GM19468 (cell line): ENCODE measurements around the gene PRR20E.
"Not testable (repeated sequence)": the region's sequence is repeated elsewhere in the genome, so short reads cannot be mapped to it uniquely, and the experiment has no call there.

Source experiments
- ATAC-seq: cut with Tn5 transposase; IDR thresholded peaks from one replicate; pipeline ENCODE4 v1.9.1; 2021; ENCODE audit warnings: mild to moderate bottlenecking, moderate library complexity, moderate number of reproducible peaks; ENCODE audit not compliant: unreplicated experiment; ENCODE audit errors: extremely low read depth

PRR20E gene

GRCh38 chr13:57166897-57167296 is at the start of gene PRR20E:
TSS of gene PRR20E (plus strand) at chr13:57167197. CDS start at chr13:57167584, 387 bp downstream.
- ATAC-seq: not testable (repeated sequence)

GRCh38 chr13:57123681-57124080 is 43.3 kb upstream of the PRR20E start:
- no peak for ATAC-seq

GRCh38 chr13:57128909-57129308 is 38.1 kb upstream of the PRR20E start:
- ATAC-seq: no peak

GRCh38 chr13:57136093-57136492 is 30.9 kb upstream of the PRR20E start:
- ATAC-seq: no peak

- no peak for ATAC-seq
Measured at GRCh38 chr13:57137585-57137984, 29.4 kb upstream of the PRR20E start.

- ATAC-seq: no peak
Measured at GRCh38 chr13:57138988-57139387, 28.0 kb upstream of the PRR20E start.

- ATAC-seq: not testable (repeated sequence)
Measured at GRCh38 chr13:57139781-57140180, 27.2 kb upstream of the PRR20E start.

GRCh38 chr13:57140235-57140968 is 26.6 kb upstream of the PRR20E start, which contains the start of gene PRR20A:
TSS of gene PRR20A (plus strand) at chr13:57140918. CDS start at chr13:57141305, 387 bp downstream.
- not testable (repeated sequence) for ATAC-seq

- not testable (repeated sequence) for ATAC-seq
Measured at GRCh38 chr13:57147188-57147587, 19.8 kb upstream of the PRR20E start, which contains the start of gene PRR20B. TSS of gene PRR20B (plus strand) at chr13:57147488. CDS start at chr13:57147875, 387 bp downstream.

GRCh38 chr13:57148106-57148505 is 18.9 kb upstream of the PRR20E start:
- not testable (repeated sequence) for ATAC-seq

GRCh38 chr13:57153761-57154160 is 13.2 kb upstream of the PRR20E start, which contains the start of gene PRR20C:
TSS of gene PRR20C (plus strand) at chr13:57154061. CDS start at chr13:57154448, 387 bp downstream.
- ATAC-seq: not testable (repeated sequence)

GRCh38 chr13:57160332-57160731 is 6.7 kb upstream of the PRR20E start, which contains the start of gene PRR20D:
TSS of gene PRR20D (plus strand) at chr13:57160632. CDS start at chr13:57161019, 387 bp downstream.
- ATAC-seq: not testable (repeated sequence)

- ATAC-seq: no peak
Measured at GRCh38 chr13:57191667-57192066, 24.7 kb downstream of the PRR20E start.

- ATAC-seq: no peak
Measured at GRCh38 chr13:57212989-57213388, 46.0 kb downstream of the PRR20E start.
